GM12872 (cell line): Measurements from ENCODE around the gene EGFR.

ENCODE experiments used
- TF ChIP-seq, protein P1 (sequence below): IDR thresholded peaks from 3 replicates; pipeline ENCODE4 v1.5.1; 2011; ENCODE audit warnings: low read depth, mild to moderate bottlenecking, low read length, moderate library complexity; ENCODE audit not compliant: insufficient read depth

The EGFR gene

DNA sequence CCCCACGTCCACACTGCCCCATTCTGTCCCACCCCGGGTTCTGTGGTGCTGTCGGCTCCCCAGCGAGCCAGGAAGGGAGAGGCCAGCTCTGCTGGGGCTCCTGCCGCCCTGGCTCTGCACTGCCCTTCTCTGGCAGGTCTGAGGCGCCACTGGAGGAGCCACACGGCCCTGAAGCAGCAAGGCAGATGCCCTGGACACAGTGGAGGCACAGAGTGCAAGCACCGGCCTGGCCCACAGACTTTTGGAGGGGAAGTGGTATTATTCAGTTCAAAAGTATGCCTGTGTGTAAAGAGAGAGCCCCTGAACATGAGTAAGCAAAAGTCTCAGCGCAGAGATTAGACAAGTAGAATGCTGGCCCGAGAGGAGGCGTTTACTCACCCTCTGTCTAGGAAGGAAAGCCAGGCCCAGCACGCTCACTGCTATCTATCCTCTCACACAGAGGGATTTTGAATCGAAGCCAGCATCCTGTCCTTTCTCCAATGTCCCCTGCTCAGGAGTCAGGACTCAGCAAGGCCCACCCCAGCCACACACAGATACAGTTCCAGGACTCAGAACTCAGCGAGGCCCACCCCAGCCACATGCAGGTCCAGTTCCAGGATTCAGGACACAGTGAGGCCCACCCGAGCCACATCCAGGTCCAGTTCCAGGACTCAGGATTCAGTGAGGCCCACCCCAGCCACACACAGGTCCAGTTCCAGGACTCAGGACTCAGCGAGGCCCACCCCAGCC lies 115.0 kb downstream of the EGFR start:
- TF ChIP-seq, protein P1, sequence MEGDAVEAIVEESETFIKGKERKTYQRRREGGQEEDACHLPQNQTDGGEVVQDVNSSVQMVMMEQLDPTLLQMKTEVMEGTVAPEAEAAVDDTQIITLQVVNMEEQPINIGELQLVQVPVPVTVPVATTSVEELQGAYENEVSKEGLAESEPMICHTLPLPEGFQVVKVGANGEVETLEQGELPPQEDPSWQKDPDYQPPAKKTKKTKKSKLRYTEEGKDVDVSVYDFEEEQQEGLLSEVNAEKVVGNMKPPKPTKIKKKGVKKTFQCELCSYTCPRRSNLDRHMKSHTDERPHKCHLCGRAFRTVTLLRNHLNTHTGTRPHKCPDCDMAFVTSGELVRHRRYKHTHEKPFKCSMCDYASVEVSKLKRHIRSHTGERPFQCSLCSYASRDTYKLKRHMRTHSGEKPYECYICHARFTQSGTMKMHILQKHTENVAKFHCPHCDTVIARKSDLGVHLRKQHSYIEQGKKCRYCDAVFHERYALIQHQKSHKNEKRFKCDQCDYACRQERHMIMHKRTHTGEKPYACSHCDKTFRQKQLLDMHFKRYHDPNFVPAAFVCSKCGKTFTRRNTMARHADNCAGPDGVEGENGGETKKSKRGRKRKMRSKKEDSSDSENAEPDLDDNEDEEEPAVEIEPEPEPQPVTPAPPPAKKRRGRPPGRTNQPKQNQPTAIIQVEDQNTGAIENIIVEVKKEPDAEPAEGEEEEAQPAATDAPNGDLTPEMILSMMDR: no peak

DNA sequence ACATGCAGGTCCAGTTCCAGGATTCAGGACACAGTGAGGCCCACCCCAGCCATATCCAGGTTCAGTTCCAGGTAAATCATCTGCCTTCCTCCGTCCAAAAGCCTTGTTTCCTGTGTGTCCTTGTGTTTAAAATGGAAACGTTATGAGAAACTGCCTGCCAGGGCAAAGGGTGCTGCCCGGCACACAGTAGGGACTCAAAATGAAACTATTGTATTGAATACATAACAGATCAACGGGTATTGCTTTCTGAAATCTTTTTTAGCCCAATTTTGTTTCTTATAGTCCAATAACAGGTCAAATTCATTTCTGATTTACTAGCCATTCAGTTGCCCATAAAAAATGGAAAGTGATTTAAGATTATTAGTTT lies 115.5 kb downstream of the EGFR start:
- TF ChIP-seq, protein P1: no peak

DNA sequence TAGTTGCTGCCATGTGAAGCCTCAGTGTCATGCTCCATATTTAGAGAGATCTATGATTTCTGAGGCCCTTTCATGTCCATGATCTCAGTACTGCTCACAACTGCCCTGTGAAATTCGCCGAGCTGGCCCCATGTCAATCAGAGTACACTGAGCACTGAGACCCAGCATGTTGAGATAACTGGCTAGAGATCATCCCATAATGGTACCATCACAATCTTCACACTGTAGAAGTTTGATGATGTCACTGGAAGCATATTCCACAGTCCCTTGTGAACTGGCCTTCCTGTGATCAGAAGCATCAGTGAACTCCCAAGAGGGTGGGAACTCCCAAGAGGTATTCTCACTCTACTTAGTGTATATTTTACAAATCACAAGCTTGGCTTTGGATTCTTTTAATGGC lies 116.0 kb downstream of the EGFR start:
- TF ChIP-seq, protein P1: no peak

DNA sequence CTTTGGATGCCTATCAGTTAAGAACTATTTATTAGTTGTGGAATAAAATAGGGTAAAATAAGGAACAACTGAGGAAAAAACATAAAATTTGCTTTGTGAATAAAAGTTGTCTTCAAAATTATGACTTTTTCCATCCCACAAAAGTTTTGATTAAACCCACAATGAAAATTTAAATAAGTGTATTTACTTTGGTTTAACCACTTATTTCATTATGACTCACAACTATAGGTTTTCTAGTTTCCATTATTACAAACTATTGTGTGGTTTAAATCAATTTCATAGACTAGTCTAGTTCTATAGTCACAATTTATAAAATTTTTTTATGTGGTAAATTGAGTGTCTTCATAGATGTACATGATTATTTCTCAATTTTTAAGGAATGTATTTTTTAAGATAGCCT lies 116.6 kb downstream of the EGFR start:
- TF ChIP-seq, protein P1: no peak

DNA sequence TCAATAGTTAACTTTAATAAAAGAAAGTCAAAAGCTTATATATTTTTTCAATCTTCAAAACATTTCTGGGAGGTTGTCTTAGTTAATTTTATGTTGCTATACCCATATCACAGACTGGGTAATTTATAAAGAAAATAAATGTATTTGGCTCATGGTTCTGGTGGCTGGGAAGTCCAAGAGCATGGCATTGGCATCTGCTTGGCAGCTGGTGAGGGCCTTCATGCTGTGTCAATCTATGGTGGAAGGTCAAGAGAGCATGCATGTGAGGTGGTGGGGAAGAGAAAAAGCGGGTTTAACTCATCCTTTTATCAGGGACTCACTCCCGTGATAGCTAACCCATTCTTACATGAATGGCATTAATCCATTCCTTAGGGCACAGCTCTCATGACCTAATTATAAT lies 119.8 kb downstream of the EGFR start:
- TF ChIP-seq, protein P1: no peak

DNA sequence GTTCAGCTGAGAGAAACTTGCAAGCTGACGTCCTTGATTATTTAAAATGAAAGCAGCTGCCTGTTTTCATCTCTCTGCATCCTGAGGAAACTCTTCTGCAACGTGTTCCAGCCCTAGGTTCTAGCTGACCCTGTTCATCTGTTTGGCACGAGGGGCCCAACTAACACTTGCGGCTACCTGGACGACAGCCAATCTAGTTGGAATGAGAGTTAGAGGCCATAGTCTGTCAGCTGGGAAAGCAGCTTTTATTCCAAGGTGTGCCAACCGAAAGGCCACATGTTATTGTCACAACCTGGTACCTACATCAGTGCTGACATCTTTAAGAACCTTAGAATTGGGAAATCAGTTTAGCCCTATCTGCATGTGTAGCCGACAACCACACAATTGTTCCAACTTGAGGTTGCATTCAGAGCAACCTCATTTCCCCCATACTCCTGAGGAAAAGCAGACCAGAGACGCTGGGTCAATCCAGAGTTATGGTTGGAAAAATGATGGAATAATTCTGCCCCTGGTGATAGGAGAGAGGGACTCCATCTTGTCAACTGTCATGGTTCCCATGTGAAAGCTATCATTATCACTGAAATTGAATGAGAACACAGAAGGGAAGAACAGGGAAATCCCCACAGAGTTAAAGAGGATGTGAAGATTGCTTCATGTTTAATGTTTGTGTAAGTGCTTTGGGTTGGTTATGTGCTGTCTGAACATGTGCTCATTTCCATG lies 121.6 kb downstream of the EGFR start:
- TF ChIP-seq, protein P1: no peak

DNA sequence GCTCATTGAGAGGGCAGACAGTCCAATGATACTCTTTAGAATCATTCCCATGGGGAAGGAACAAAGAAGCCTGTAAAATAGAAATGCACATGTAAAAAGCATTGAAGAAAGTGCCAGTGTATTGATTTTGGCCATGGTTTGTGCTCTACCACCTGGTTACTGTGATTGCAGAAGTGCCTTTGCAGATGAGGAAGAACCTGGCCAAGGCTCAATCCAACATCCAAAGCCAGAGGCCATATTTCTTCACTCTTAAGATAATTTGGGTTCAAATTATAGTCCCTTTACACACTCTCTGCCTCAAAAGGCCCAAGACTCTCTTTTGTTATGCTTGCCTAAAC lies 122.1 kb downstream of the EGFR start:
- TF ChIP-seq, protein P1: no peak
